Left ventricle myocardium inferior (tissue), 1 donor: ENCODE results near the gene FABP2. TPM values are rescaled to one million over a fixed set of nuclear protein-coding genes. Genes with fewer than 3 reads are reported as not detected.

Source experiments
- DNase-seq: peaks from one replicate; pipeline ENCODE4 v3.0.0-alpha.2; 2020
- H3K27ac ChIP-seq: fragments of 200-600 bp; replicated peaks from 2 replicates; pipeline ENCODE4 v1.8.0; 2021
- H3K27me3 ChIP-seq: fragments of 200-600 bp; 2 replicates; pipeline ENCODE4 v1.8.0; 2021; ENCODE audit warnings: low read depth
- H3K36me3 ChIP-seq: fragments of 200-600 bp; 2 replicates; pipeline ENCODE4 v1.8.0; 2021
- H3K4me1 ChIP-seq: fragments of 200-600 bp; 2 replicates; pipeline ENCODE4 v1.8.0; 2021
- H3K4me3 ChIP-seq: fragments of 200-600 bp; 2 replicates; pipeline ENCODE4 v1.8.0; 2021; ENCODE audit warnings: mild to moderate bottlenecking, moderate library complexity
- H3K9me3 ChIP-seq: fragments of 200-600 bp; replicated peaks from 2 replicates; pipeline ENCODE4 v1.8.0; 2021
- CTCF ChIP-seq: fragments of 200-600 bp; IDR thresholded peaks from 2 replicates; pipeline ENCODE4 v1.8.0; 2021; ENCODE audit warnings: antibody characterized with exemption, mild to moderate bottlenecking, borderline replicate concordance
- intact Hi-C: fragments of 100-400 bp; cut with micrococcal nuclease; formaldehyde crosslinking; loops from one replicate; pipeline ENCODE4 v1.11.0; 2022
- total RNA-seq: library from RNA; stranded (reverse); fragmentation: NEBNext Ultra II Directional; extraction: Animal tissue kit (Norgen Biotek cat#: 25700); gene quantifications from one replicate; pipeline ENCODE4 v1.2.1, GENCODE V29; 2021
- donor health status: DM: no; HTN: yes; CAD: no; lungs with severe emphysema.

The FABP2 gene
- total RNA-seq, 1 donor from 2014 or later, result not detected

- no peak for DNase-seq
- no peak overlapping the region for H3K27ac ChIP-seq
- peaks cover 11% of the 10 kb centered on the region for H3K4me1 ChIP-seq
- H3K9me3 ChIP-seq, result no peaks in the 10 kb centered on the region
- no peak for TF ChIP-seq CTCF
- no peaks in the 10 kb centered on the region for H3K27me3 ChIP-seq
- intact Hi-C loops, result no loop called here
- peaks cover 85% of the 10 kb centered on the region for H3K36me3 ChIP-seq
- no peak overlapping the region for H3K4me3 ChIP-seq
Measured at GRCh38 chr4:119268466-119268865, 53.5 kb downstream of the FABP2 start.

Other genes starting within 250 kb of the FABP2 start
- gene MYOZ2, start 186.3 kb downstream of the FABP2 start, total RNA-seq, result 843 TPM
- 39.9 TPM for gene USP53, start 109.4 kb downstream of the FABP2 start, total RNA-seq